Measurements from ENCODE around the gene RAD51B.

Gene RAD51B

GRCh38 chr14:68263563-68264259 lies 444.1 kb downstream of the RAD51B start:
- no peak for DNase-seq (ENCODE audit: low read depth in 4 of 4, low spot score in 1 of 4)

GRCh38 chr14:68264260-68264569 lies 444.6 kb downstream of the RAD51B start:
- no peak for DNase-seq (ENCODE audit: low read depth in 4 of 4, low spot score in 1 of 4)

GRCh38 chr14:68266998-68267397 lies 447.4 kb downstream of the RAD51B start:
- no peak for DNase-seq (ENCODE audit: low read depth in 4 of 4, low spot score in 1 of 4)

- DNase-seq (ENCODE audit: low read depth in 4 of 4, low spot score in 1 of 4): no peak
Observed at GRCh38 chr14:68268197-68268596, 448.6 kb downstream of the RAD51B start.

GRCh38 chr14:68268719-68269118 lies 449.1 kb downstream of the RAD51B start:
- no peak for DNase-seq (ENCODE audit: low read depth in 4 of 4, low spot score in 1 of 4)

GRCh38 chr14:68269136-68269927 lies 449.8 kb downstream of the RAD51B start:
- DNase-seq (ENCODE audit: low read depth in 4 of 4, low spot score in 1 of 4): no peak

GRCh38 chr14:68270342-68270741 lies 450.8 kb downstream of the RAD51B start:
- no peak for DNase-seq (ENCODE audit: low read depth in 4 of 4, low spot score in 1 of 4)

GRCh38 chr14:68271913-68272391 lies 452.4 kb downstream of the RAD51B start:
- no peak for DNase-seq (ENCODE audit: low read depth in 4 of 4, low spot score in 1 of 4)

GRCh38 chr14:68273413-68273812 lies 453.8 kb downstream of the RAD51B start:
- DNase-seq (ENCODE audit: low read depth in 4 of 4, low spot score in 1 of 4): no peak

GRCh38 chr14:68274725-68275124 lies 455.1 kb downstream of the RAD51B start:
- no peak for DNase-seq (ENCODE audit: low read depth in 4 of 4, low spot score in 1 of 4)

GRCh38 chr14:68278576-68279436 lies 459.2 kb downstream of the RAD51B start:
- no peak for DNase-seq (ENCODE audit: low read depth in 4 of 4, low spot score in 1 of 4)

GRCh38 chr14:68279437-68279720 lies 459.8 kb downstream of the RAD51B start:
- no peak for DNase-seq (ENCODE audit: low read depth in 4 of 4, low spot score in 1 of 4)

- no peak for DNase-seq (ENCODE audit: low read depth in 4 of 4, low spot score in 1 of 4)
Observed at GRCh38 chr14:68279777-68280233, 460.2 kb downstream of the RAD51B start.

GRCh38 chr14:68281497-68281896 lies 461.9 kb downstream of the RAD51B start:
- DNase-seq (ENCODE audit: low read depth in 4 of 4, low spot score in 1 of 4): no peak

- no peak for DNase-seq (ENCODE audit: low read depth in 4 of 4, low spot score in 1 of 4)
Observed at GRCh38 chr14:68282479-68283377, 463.1 kb downstream of the RAD51B start.

- peak in 1 of 4 experiments; percentile 7 for DNase-seq (ENCODE audit: low read depth in 4 of 4, low spot score in 1 of 4)
Observed at GRCh38 chr14:68283378-68284123, 464.0 kb downstream of the RAD51B start.

- DNase-seq (ENCODE audit: low read depth in 4 of 4, low spot score in 1 of 4): no peak
Observed at GRCh38 chr14:68284333-68284732, 464.8 kb downstream of the RAD51B start.

GRCh38 chr14:68284834-68285233 lies 465.3 kb downstream of the RAD51B start:
- no peak for DNase-seq (ENCODE audit: low read depth in 4 of 4, low spot score in 1 of 4)

- peak in 2 of 4 experiments; percentile 36 to 53 for DNase-seq (ENCODE audit: low read depth in 4 of 4, low spot score in 1 of 4)
Observed at GRCh38 chr14:68285421-68286179, 466.0 kb downstream of the RAD51B start.

Data from stimulated activated CD4-positive, alpha-beta T cell treated with anti-CD3 and anti-CD28 coated beads, Interleukin-1b, Interleukin-23, amount 100 ng/mL, for 24 hours (primary cell).